ENCODE measurements around the gene C16orf96. TPM values are rescaled to one million over a fixed set of nuclear protein-coding genes. Genes with fewer than 3 reads are reported as not detected.

C16orf96 gene
- total and polyA plus RNA-seq, 2 donors (not counting 1 experiment from before 2014, with no cell fraction given) = 0.31 to 0.79 TPM

GRCh38 chr16:4564661-4565267 lies 8.6 kb downstream of the C16orf96 start:
- no peak for DNase-seq
- 92% methylated on average over 11 of the region's 18 CpGs for WGBS (ENCODE audit: insufficient coverage)
- POLR2A ChIA-PET = no interaction called here
- intact Hi-C loops (cut with micrococcal nuclease) = no loop called here
- TF ChIP-seq EZH2 (IDR thresholded peaks at IDR 0.05; ENCODE audit: borderline replicate concordance, insufficient read depth, low read depth, low read length, poor library complexity, severe bottlenecking) (no peak), CTCF (IDR thresholded peaks at IDR 0.05) (no peak)
- H3K9ac ChIP-seq (ENCODE audit: low read length) = no peak overlapping the region
- peaks cover under 1% of the 10 kb centered on the region for H3K27me3 Mint-ChIP-seq
- H3K4me2 ChIP-seq (replicated peaks; ENCODE audit: low read depth, low read length, poor library complexity, severe bottlenecking) = no peak overlapping the region
- H3K27me3 ChIP-seq (replicated peaks in 1 of 4; ENCODE audit: control extremely low read depth in 1 of 4, control insufficient read depth in 3 of 4, insufficient read depth in 4 of 4, low read length in 3 of 4) = no peaks in the 10 kb centered on the region
- H3K4me3 Mint-ChIP-seq = no peak overlapping the region
- no peak overlapping the region for H2AFZ ChIP-seq (ENCODE audit: insufficient read depth, low read depth, low read length, poor library complexity, severe bottlenecking)
- no peaks in the 10 kb centered on the region for H3K9me3 ChIP-seq (ENCODE audit: control extremely low read depth in 1 of 3, control insufficient read depth in 2 of 3, insufficient read depth in 1 of 3, low read length in 2 of 3)
- no peaks in the 10 kb centered on the region for H3K79me2 ChIP-seq (ENCODE audit: control insufficient read depth, insufficient read depth, low read length)
- no peaks in the 10 kb centered on the region for H3K36me3 ChIP-seq (replicated peaks in 1 of 2; ENCODE audit: control extremely low read depth in 1 of 2, control insufficient read depth in 1 of 2, extremely low read depth in 1 of 2, insufficient read depth in 2 of 2, low read length in 1 of 2)
- H3K4me3 ChIP-seq (ENCODE audit: control extremely low read depth in 1 of 5, extremely low read depth in 1 of 5, insufficient read depth in 1 of 5, low read depth in 2 of 5, low read length in 4 of 5) = no peak overlapping the region
- ATAC-seq (ENCODE audit: low read depth) = no peak
- H3K27ac Mint-ChIP-seq = no peak overlapping the region
- CTCF ChIA-PET = interaction anchor here (1.1 kb wide), 1 partner anchor 20 kb away, joined by 3 read pairs; no protein-coding TSS in a partner anchor
- H3K4me1 Mint-ChIP-seq = no peaks in the 10 kb centered on the region
- H3K27ac ChIP-seq (ENCODE audit: low read length in 2 of 2) = no peak overlapping the region
- H3K4me1 ChIP-seq (ENCODE audit: control insufficient read depth in 2 of 2, insufficient read depth in 2 of 2, low read length in 2 of 2) = no peaks in the 10 kb centered on the region
- no peaks in the 10 kb centered on the region for H4K20me1 ChIP-seq (ENCODE audit: control insufficient read depth, insufficient read depth, low read length, poor library complexity, severe bottlenecking)
- no peaks in the 10 kb centered on the region for H3K9me3 Mint-ChIP-seq (ENCODE audit: insufficient read depth)

GRCh38 chr16:4566144-4566543 lies 10.0 kb downstream of the C16orf96 start:
- H3K4me3 Mint-ChIP-seq = no peak overlapping the region
- no peak for DNase-seq
- H3K27ac Mint-ChIP-seq = no peak overlapping the region
- ATAC-seq (ENCODE audit: low read depth) = no peak
- no peaks in the 10 kb centered on the region for H3K4me1 ChIP-seq (ENCODE audit: control insufficient read depth in 2 of 2, insufficient read depth in 2 of 2, low read length in 2 of 2)
- H3K9ac ChIP-seq (ENCODE audit: low read length) = no peak overlapping the region
- no peak overlapping the region for H3K27ac ChIP-seq (ENCODE audit: low read length in 2 of 2)
- no peaks in the 10 kb centered on the region for H3K4me1 Mint-ChIP-seq
- no peaks in the 10 kb centered on the region for H4K20me1 ChIP-seq (ENCODE audit: control insufficient read depth, insufficient read depth, low read length, poor library complexity, severe bottlenecking)
- TF ChIP-seq EZH2 (IDR thresholded peaks at IDR 0.05; ENCODE audit: borderline replicate concordance, insufficient read depth, low read depth, low read length, poor library complexity, severe bottlenecking) = no peak
- no peak for TF ChIP-seq CTCF (IDR thresholded peaks at IDR 0.05)
- no CpG with 5 or more reads among the region's 3 CpGs for WGBS (ENCODE audit: insufficient coverage)
- H3K27me3 ChIP-seq (replicated peaks in 1 of 4; ENCODE audit: control extremely low read depth in 1 of 4, control insufficient read depth in 3 of 4, insufficient read depth in 4 of 4, low read length in 3 of 4) = no peaks in the 10 kb centered on the region
- H3K79me2 ChIP-seq (ENCODE audit: control insufficient read depth, insufficient read depth, low read length) = no peaks in the 10 kb centered on the region
- no peaks in the 10 kb centered on the region for H3K9me3 ChIP-seq (ENCODE audit: control extremely low read depth in 1 of 3, control insufficient read depth in 2 of 3, insufficient read depth in 1 of 3, low read length in 2 of 3)
- no peaks in the 10 kb centered on the region for H3K27me3 Mint-ChIP-seq
- H2AFZ ChIP-seq (ENCODE audit: insufficient read depth, low read depth, low read length, poor library complexity, severe bottlenecking) = no peak overlapping the region
- H3K4me3 ChIP-seq (ENCODE audit: control extremely low read depth in 1 of 5, extremely low read depth in 1 of 5, insufficient read depth in 1 of 5, low read depth in 2 of 5, low read length in 4 of 5) = no peak overlapping the region
- H3K36me3 ChIP-seq (replicated peaks in 1 of 2; ENCODE audit: control extremely low read depth in 1 of 2, control insufficient read depth in 1 of 2, extremely low read depth in 1 of 2, insufficient read depth in 2 of 2, low read length in 1 of 2) = no peaks in the 10 kb centered on the region
- CTCF ChIA-PET = no interaction called here
- POLR2A ChIA-PET = interaction anchor here (0.5 to 0.6 kb wide), 2 partner anchors 28 to 1468 kb away, joined by 5 to 6 read pairs; partner anchors contain the start of gene CDIP1
- no peak overlapping the region for H3K4me2 ChIP-seq (replicated peaks; ENCODE audit: low read depth, low read length, poor library complexity, severe bottlenecking)
- intact Hi-C loops (cut with micrococcal nuclease) = no loop called here
- H3K9me3 Mint-ChIP-seq (ENCODE audit: insufficient read depth) = no peaks in the 10 kb centered on the region
